HG03565 (cell line): ENCODE measurements around the gene NUP62.
A peak's percentile ranks its signal among the peaks of the same experiment; 100 is the strongest.

Experiments
- ATAC-seq: cut with Tn5 transposase; IDR thresholded peaks from one replicate; pipeline ENCODE4 v1.9.1; 2021; ENCODE audit warnings: mild to moderate bottlenecking, moderate library complexity; ENCODE audit not compliant: unreplicated experiment

The NUP62 gene

DNA sequence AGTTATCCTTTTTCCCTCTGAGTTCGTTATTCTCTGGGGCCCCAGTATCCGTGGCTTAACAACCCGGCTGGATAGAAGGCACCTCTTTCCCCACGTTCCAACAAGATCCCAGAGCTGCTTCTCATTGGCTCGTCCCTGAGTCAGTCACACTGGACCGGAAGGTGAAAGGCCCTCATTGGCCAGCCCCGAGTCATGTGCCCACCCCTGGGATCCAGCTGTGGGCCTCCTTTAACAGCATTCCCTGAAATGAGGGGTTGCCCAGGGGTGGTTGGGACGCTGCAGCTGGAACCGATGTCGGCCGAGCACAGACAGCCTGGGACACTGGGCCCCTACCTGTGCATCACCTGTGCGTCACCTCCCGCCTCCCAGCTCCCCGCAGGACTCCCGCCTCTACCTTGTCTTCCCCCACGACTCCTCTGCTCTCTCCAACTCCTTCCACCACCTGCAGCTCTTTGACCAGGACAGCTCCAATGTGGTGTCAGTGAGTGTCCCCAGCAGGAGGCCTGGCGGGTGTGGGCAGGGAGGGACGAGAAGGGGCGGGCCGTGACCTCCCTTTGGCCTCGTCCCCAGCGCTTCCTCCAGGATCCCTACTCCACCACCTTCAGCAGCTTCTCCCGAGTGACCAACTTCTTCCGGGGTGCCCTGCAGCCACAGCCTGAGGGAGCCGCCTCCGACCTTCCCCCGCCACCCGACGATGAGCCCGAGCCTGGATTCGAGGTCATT, 47.5 kb downstream of the NUP62 start:
- no peak for ATAC-seq

DNA sequence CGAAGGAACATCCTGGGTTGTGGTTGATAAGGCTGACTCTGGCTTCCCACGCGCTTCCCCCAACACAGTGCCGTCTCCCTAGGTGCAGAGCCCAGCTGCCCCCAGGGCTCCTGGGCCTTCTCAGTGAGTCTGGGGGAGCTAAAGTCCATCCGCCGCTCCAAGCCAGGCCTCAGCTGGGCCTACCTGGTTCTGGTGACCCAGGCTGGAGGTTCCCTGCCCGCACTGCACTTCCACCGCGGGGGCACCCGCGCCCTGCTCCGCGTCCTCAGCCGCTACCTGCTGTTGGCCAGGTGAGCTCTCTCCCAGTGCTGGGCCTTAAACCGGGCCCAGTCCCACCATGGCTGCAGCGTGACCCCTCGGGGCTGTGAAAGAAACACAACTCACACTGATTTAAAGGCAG, 48.1 kb downstream of the NUP62 start:
- no peak for ATAC-seq

- no peak for ATAC-seq
These were observed 49.0 kb downstream of the NUP62 start for GRCh38 chr19:49880162-49880869.

DNA sequence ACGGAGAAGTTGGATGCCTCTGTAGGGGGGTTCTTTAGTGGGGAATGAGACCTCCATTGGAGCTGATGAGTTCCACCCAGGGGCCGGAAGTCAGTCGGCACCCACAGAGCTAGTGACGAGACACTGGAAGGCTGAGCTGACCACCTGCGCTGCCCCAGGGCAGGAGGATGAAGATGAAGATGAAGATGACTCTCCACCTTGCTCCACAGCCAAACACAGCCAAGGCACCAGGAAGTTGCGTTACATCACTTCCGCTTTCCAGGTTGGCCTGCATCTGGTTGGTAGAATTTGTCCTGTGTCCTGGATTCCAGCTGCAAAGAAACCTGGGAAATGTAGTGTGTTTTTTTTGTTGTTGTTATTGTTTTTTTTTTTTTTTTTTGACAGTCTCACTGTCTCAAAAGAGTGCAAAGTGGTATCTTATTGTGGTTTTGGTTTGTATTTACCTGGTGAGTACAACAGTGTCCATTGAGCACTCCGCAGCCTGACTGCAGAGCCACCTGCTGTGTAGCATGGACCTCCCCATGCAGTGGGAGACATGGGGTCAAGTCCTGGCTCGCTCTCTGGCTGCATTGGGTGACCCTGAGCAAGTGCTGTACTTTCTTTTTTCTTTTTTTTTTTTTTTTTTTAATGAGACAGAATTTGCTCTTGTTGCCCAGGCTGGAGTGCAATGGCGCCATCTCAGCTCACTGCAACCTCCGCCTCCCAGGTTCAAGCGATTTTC, 49.9 kb downstream of the NUP62 start:
- no peak for ATAC-seq

GRCh38 chr19:49878744-49879070, 50.6 kb downstream of the NUP62 start:
- ATAC-seq, result no peak

DNA sequence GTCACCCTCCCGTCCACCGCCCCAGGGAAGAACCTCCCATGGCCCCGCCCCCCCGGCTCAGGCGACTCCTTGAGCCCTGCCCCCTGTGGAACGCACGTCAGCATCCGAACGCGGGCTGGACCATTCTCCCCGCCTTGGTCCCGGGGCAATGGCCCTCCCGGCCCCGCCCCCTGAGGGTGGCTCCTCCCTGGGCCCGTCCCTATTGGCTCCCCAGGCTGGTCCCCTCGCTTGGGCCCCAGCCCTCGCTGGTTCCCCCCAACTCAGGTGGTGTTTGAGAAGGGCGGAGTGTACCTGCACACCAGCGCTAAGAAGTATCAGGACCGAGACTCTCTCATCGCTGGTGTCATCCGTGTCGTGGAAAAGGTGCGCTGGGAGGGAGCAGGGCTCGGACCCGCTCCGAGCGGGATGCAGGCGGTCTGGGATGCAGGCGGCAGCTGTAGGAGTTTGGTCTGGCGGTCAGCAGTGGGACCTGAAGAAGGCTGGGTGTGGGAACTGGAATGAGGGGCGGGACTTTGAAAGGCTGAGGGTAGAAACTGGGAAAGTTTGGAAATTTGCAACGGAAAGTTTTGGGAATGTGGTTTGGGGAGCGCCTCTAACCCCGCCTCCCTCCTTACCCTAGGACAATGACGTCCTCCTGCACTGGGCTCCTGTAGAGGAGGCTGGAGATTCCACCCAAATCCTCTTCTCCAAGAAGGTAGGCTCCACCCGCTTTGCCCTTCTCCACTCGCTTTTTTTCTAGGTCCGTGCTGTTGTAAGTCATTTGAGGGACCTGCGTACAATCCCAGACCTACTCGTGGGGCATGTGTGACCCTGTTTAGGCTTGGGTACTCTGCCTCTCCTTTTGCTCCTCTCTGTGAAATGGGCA, 51.2 kb downstream of the NUP62 start:
- ATAC-seq, result peak; percentile 26

DNA sequence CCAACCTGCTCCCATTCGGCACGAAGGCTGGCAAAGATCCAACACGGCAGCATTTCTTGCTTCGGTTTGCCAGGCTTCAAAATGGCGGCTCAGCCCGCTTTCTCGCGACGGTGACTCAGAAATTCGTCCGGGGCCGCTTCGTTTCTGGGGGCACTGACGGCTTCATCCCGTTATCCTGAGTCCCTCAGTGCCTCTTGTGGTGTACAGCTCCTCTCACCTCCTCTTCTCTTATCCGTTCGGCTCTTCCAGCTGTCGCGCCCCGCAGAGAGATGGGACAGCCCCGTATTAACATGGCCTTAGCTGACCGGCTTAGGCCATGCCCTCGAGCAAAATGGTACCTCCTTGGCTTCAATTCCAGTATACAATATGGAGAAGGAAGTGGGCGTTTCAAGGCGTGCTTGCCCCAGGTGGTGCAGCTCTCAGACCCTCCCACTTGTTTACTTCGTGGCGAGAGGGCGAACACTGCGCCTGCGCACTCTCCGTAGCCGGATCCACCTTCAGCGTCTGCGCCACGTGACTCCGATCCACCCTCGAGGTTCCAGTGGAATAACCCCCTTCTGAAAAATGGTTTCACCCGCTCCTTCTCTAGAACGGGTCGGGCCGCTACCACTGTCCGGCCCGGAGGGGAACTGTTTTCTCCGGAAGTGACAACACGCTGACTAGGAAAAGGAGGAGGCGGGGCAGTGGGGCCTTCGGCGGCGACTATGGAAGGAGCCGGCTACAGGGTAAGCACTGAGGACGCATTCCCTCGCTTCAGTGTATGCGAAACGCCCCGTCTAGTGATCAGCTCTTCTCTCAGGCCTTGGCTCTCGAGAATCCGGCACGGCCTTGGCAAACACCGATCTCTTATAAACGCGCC, 52.1 kb downstream of the NUP62 start, which contains the start of the genes AKT1S1 and TBC1D17:
Gene AKT1S1, minus strand, starts transcription at position 336 of the 859 bp plus-strand sequence. CDS start 4,060 bp downstream, outside the sequence.
Gene TBC1D17, plus strand, starts transcription at position 683 of the 859 bp plus-strand sequence. Its CDS starts 22 bp downstream, at position 705.
- ATAC-seq, result peak; percentile 46

- peak; percentile 38 for ATAC-seq
These were observed 52.8 kb downstream of the NUP62 start for GRCh38 chr19:49876422-49877019.

- ATAC-seq, result no peak
These were observed 53.4 kb downstream of the NUP62 start for GRCh38 chr19:49875857-49876421.

DNA sequence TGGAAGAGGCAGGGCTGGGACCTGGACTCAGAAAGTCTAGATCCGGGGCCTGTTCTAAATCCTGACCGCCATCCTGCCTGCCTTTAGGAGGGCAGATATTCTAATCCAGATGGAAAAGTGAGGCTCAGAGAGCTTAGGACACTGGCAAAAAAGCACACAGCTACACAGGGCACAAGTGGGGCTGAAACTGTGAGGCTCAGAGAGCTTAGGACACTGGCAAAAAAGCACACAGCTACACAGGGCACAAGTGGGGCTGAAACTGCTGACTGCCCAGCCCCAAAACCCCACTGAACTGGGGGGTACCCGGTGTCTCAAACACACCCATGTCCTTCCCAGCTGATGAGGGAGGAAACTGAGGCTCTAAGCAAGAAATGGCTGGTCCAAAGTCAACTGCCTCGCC, 54.1 kb downstream of the NUP62 start:
- ATAC-seq, result no peak

- no peak for ATAC-seq
These were observed 54.7 kb downstream of the NUP62 start for GRCh38 chr19:49874503-49875157.

- ATAC-seq, result no peak
These were observed 55.5 kb downstream of the NUP62 start for GRCh38 chr19:49873834-49874233.

DNA sequence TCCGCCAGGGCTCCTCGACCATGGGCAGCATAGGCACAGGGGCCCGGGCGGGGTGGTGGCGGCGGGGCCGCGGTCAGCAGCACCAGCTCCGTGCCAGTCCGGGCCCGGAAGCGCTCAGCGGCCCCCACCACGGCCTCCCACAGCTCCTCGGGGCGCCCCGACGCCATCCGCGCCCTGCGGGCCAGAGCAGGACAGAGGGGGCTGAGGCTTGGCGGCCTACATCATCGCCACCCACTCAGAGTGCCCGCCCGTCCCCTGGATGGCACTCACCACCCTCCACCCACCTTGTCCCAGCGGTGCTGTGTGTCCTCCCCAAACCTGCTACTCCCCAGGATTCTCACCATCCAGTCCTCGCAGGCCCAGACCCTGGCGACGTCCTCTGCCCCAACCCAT, 56.2 kb downstream of the NUP62 start:
- ATAC-seq, result no peak

DNA sequence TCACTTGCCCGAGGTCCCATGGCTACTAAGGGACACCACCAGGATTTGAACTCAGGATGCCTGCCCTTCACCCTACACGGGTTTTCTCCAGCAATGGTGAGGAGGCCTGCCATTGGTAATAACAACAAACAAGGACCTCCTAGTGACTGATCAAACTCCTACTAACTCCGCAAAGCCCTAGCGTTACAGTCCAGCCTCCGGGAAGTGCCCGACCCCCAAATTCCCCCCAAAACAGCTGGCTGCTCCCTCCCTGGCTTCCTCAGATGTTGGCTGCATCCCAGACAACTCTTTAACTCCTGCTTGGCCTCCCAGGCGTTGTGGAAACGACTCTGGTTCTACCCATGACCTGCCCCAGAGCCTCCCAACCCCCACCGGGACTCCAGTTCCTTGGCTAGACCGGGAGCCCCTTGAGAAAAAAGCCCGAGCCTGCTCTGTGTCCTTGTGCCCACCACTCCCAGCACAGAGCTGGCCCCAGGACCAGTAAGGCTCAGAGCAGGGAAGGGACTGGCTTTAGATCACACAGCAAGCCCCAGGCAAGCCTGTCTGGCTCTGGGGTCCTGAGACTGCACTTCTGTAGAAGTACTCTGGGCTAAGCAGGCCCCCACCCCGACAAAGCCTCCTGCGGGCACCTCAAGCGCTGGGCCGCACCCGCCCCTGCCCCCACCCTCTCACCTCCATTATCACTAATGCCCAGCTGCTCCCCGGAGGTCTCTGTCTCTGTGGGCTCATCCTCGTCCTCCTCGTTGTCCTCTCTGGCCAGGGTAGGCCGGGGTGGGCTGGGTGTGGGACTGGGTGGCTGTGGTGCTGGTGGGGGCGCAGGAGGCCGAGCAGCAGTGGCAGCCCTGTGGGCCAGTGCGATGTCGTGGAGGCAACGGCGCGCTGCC, 56.8 kb downstream of the NUP62 start:
- ATAC-seq, result no peak

DNA sequence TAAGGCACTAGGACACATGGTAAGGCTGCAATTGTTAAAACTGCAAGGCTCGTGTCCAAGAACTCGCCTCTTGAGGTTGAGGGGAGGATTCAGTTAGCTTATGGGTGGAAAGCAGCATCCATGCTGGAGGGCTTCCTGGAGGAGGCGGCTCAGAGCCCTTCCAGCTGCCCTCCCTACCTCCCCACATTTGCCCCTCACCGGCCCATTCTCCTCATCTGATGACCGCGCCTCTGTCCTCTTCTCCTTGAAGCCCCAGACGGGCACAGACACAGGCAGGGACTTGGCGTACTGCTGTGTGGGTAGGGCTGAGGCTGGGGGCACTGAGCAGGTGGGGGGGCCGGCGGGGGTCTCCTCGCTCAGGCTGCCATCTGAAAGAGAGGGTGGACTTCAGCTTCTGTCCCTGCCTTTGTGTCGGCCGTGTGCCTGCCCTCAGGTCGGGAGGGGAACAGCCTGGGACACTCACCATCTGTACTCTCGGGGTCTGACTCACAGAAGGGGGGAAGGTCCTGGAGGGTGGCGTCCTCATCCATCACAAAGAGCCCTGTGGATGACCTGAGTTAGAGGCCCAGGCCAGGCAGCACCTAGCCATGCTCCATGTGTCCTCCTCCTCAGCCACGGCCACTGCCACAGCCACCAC, 57.8 kb downstream of the NUP62 start:
- no peak for ATAC-seq

DNA sequence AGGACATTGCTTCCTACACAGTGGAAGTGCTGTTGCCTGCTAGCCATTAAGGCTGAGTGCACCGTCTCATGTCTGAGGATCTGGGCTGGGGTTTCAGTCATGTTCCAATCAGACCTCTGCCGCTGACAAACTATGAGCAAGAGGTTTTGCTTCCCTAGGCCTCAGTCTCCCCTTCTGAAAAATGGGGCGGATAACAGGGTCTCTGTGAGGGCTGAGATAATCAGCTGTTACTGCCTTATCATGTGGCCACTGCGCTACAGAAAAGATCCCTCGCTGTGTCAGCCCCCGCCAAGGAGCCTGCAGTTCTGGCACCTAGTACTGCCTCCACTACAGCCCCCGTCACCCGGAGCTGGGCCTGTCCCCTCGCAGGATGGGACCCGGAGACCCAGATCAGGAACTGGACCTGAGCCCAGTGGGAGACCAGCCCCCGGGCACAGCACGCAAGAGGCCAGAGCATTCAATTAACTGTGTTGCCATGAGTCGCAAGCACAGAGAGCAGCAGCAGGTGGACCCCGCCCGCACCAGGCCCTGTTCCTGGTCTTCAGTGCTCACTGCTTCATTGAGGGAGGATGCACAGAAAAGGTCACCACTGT, 58.9 kb downstream of the NUP62 start:
- no peak for ATAC-seq
